ENCODE results near the gene CBFA2T3.
"Not testable (repeated sequence)": the region's sequence is repeated elsewhere in the genome, so short reads cannot be mapped to it uniquely, and the experiment has no call there.

The CBFA2T3 gene

GRCh38 chr16:89005201-89006035, 28.4 kb upstream of the CBFA2T3 start:
- no peak overlapping the region for H3K4me3 ChIP-seq (ENCODE audit: low read depth, low read length)
- no peak for TF ChIP-seq CTCF (conservative IDR thresholded peaks at IDR 0.05; ENCODE audit: low read depth, low read length)
- DNase-seq (ENCODE audit: low read depth) = no peak

GRCh38 chr16:89004209-89004831, 27.3 kb upstream of the CBFA2T3 start:
- no peak overlapping the region for H3K4me3 ChIP-seq (ENCODE audit: low read depth, low read length)
- DNase-seq (ENCODE audit: low read depth) = peak; percentile 13
- TF ChIP-seq CTCF (conservative IDR thresholded peaks at IDR 0.05; ENCODE audit: low read depth, low read length) = no peak

- no peak overlapping the region for H3K4me3 ChIP-seq (ENCODE audit: low read depth, low read length)
- TF ChIP-seq CTCF (conservative IDR thresholded peaks at IDR 0.05; ENCODE audit: low read depth, low read length) = no peak
- DNase-seq (ENCODE audit: low read depth) = no peak
Observed at GRCh38 chr16:89003831-89004208, 26.8 kb upstream of the CBFA2T3 start.

- DNase-seq (ENCODE audit: low read depth) = no peak
- H3K4me3 ChIP-seq (ENCODE audit: low read depth, low read length) = no peak overlapping the region
- TF ChIP-seq CTCF (conservative IDR thresholded peaks at IDR 0.05; ENCODE audit: low read depth, low read length) = no peak
Observed at GRCh38 chr16:89002851-89003830, 26.1 kb upstream of the CBFA2T3 start.

GRCh38 chr16:89002081-89002480, 25.1 kb upstream of the CBFA2T3 start:
- not testable (repeated sequence) for H3K4me3 ChIP-seq (ENCODE audit: low read depth, low read length); DNase-seq (ENCODE audit: low read depth)

GRCh38 chr16:89001117-89002027, 24.4 kb upstream of the CBFA2T3 start:
- no peak for TF ChIP-seq CTCF (conservative IDR thresholded peaks at IDR 0.05; ENCODE audit: low read depth, low read length)
- no peak for DNase-seq (ENCODE audit: low read depth)
- H3K4me3 ChIP-seq (ENCODE audit: low read depth, low read length) = no peak overlapping the region
